Measurements from ENCODE around the gene ADAMTS12. TPM values are rescaled to one million over a fixed set of nuclear protein-coding genes. Genes with fewer than 3 reads are reported as not detected.

Gene ADAMTS12
- polyA plus RNA-seq, 4 donors: 0.37 to 2.8 (median 0.54) TPM; not detected in 1

GRCh38 chr5:33479311-33479710, 412.5 kb downstream of the ADAMTS12 start:
- Histone ChIP-seq H3K36me3 (ENCODE audit: control insufficient read depth in 3 of 3, insufficient read depth in 2 of 3, low read depth in 1 of 3, low read length in 3 of 3) (peaks cover 3 to 11% (median 5%) of the 10 kb centered on the region in 3 donors), H3K27me3 (ENCODE audit: control insufficient read depth in 3 of 3, insufficient read depth in 3 of 3, low read length in 3 of 3) (no peaks in the 10 kb centered on the region), H3K4me3 (ENCODE audit: low read depth in 1 of 3, low read length in 3 of 3) (no peak overlapping the region), H3K27ac (ENCODE audit: low read depth in 1 of 3, low read length in 2 of 3) (no peak overlapping the region), H3K4me1 (ENCODE audit: control insufficient read depth in 3 of 3, insufficient read depth in 2 of 3, low read depth in 1 of 3, low read length in 2 of 3) (no peaks in the 10 kb centered on the region), H3K9me3 (ENCODE audit: control insufficient read depth in 2 of 2, insufficient read depth in 1 of 2, low read depth in 1 of 2, low read length in 1 of 2) (no peaks in the 10 kb centered on the region)
- FAIRE-seq (no peak), DNase-seq (no peak)
- 98% methylated on average over 3 of the region's 3 CpGs for WGBS, 3 donors

- H3K4me3 ChIP-seq (ENCODE audit: low read depth in 1 of 3, low read length in 3 of 3): no peak overlapping the region
- 92 to 100% (median 99%) methylated on average over 2 of the region's 2 CpGs for WGBS, 3 donors
- no peak for DNase-seq
Measured at GRCh38 chr5:33477816-33478215, 414.0 kb downstream of the ADAMTS12 start.

GRCh38 chr5:33476992-33477391, 414.8 kb downstream of the ADAMTS12 start:
- WGBS, 3 donors: 96 to 100% (median 96%) methylated on average over 3 of the region's 3 CpGs

More at GRCh38 chr5:33477816-33478215, 414.0 kb downstream of the ADAMTS12 start:
- H3K27ac ChIP-seq (ENCODE audit: low read depth in 1 of 3, low read length in 2 of 3): no peak overlapping the region
- H3K4me1 ChIP-seq (ENCODE audit: control insufficient read depth in 3 of 3, insufficient read depth in 2 of 3, low read depth in 1 of 3, low read length in 2 of 3): no peaks in the 10 kb centered on the region
- FAIRE-seq: no peak
- no peaks in the 10 kb centered on the region for H3K9me3 ChIP-seq (ENCODE audit: control insufficient read depth in 2 of 2, insufficient read depth in 1 of 2, low read depth in 1 of 2, low read length in 1 of 2)
- H3K36me3 ChIP-seq (ENCODE audit: control insufficient read depth in 3 of 3, insufficient read depth in 2 of 3, low read depth in 1 of 3, low read length in 3 of 3): peaks cover 5 to 13% (median 10%) of the 10 kb centered on the region in 3 donors
- H3K27me3 ChIP-seq (ENCODE audit: control insufficient read depth in 3 of 3, insufficient read depth in 3 of 3, low read length in 3 of 3): no peaks in the 10 kb centered on the region

DNA sequence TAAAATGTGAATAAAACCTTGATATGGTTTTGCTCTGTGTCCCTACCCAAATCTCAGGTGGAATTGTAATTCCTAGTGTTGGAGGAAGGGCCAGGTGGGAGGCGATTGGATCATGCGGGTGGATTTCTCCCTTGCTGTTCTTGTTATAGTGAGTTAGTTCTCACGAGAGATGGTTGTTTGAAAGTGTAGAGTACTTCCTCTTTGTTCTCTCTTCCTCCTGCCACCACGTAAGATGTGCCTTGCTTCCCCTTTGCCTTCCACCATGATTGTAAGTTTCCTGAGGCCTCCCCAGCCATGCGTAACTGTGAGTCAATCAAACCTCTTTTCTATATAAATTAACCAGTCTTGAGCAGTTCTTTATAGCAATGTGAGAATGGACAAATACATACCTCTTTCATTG, 416.1 kb downstream of the ADAMTS12 start:
- Histone ChIP-seq H3K4me3 (ENCODE audit: low read depth in 1 of 3, low read length in 3 of 3) (no peak overlapping the region), H3K36me3 (ENCODE audit: control insufficient read depth in 3 of 3, insufficient read depth in 2 of 3, low read depth in 1 of 3, low read length in 3 of 3) (peaks cover 6 to 24% (median 13%) of the 10 kb centered on the region in 3 donors), H3K27ac (ENCODE audit: low read depth in 1 of 3, low read length in 2 of 3) (no peak overlapping the region), H3K9me3 (ENCODE audit: control insufficient read depth in 2 of 2, insufficient read depth in 1 of 2, low read depth in 1 of 2, low read length in 1 of 2) (no peaks in the 10 kb centered on the region), H3K4me1 (ENCODE audit: control insufficient read depth in 3 of 3, insufficient read depth in 2 of 3, low read depth in 1 of 3, low read length in 2 of 3) (no peaks in the 10 kb centered on the region), H3K27me3 (ENCODE audit: control insufficient read depth in 3 of 3, insufficient read depth in 3 of 3, low read length in 3 of 3) (no peaks in the 10 kb centered on the region)
- DNase-seq (no peak), FAIRE-seq (no peak)
- WGBS, 3 donors: 84 to 98% (median 95%) methylated on average over 5 of the region's 5 CpGs

More at GRCh38 chr5:33476992-33477391, 414.8 kb downstream of the ADAMTS12 start:
- Histone ChIP-seq H3K9me3 (ENCODE audit: control insufficient read depth in 2 of 2, insufficient read depth in 1 of 2, low read depth in 1 of 2, low read length in 1 of 2) (no peaks in the 10 kb centered on the region), H3K27me3 (ENCODE audit: control insufficient read depth in 3 of 3, insufficient read depth in 3 of 3, low read length in 3 of 3) (no peaks in the 10 kb centered on the region), H3K4me3 (ENCODE audit: low read depth in 1 of 3, low read length in 3 of 3) (no peak overlapping the region), H3K27ac (ENCODE audit: low read depth in 1 of 3, low read length in 2 of 3) (no peak overlapping the region), H3K36me3 (ENCODE audit: control insufficient read depth in 3 of 3, insufficient read depth in 2 of 3, low read depth in 1 of 3, low read length in 3 of 3) (peaks cover 5 to 15% (median 10%) of the 10 kb centered on the region in 3 donors), H3K4me1 (ENCODE audit: control insufficient read depth in 3 of 3, insufficient read depth in 2 of 3, low read depth in 1 of 3, low read length in 2 of 3) (no peaks in the 10 kb centered on the region)
- no peak for DNase-seq
- FAIRE-seq: no peak

DNA sequence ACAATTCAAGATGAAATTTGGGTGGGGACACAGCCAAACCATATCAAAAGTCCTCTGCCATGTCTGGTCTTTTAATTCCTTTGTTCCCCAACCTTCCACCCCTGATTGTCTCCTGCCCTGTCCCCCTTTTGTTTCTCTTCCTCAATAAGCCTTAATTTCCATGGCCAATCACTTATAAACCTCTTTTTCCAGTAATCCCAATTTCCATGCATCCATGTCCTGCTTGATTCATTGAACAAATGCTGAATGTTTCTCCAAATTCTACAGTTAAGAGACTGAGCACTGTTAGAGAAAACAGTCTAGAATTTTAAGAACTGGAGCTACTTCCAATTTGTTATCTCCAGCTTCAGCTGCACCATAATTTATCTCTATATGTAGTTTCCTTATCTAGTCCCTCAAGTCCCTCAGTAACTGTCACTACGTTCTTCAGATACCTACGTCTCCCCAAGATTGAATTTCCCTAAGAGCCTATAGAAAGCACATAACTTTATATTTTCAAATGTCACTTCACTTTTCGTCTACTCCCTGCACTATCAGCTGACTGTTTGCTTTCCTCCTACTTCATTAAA, 416.8 kb downstream of the ADAMTS12 start:
- no peak overlapping the region for H3K4me3 ChIP-seq (ENCODE audit: low read depth in 1 of 3, low read length in 3 of 3)
- no peak overlapping the region for H3K27ac ChIP-seq (ENCODE audit: low read depth in 1 of 3, low read length in 2 of 3)
- H3K9me3 ChIP-seq (ENCODE audit: control insufficient read depth in 2 of 2, insufficient read depth in 1 of 2, low read depth in 1 of 2, low read length in 1 of 2): no peaks in the 10 kb centered on the region
- peaks cover 9 to 22% (median 16%) of the 10 kb centered on the region in 3 donors for H3K36me3 ChIP-seq (ENCODE audit: control insufficient read depth in 3 of 3, insufficient read depth in 2 of 3, low read depth in 1 of 3, low read length in 3 of 3)
- H3K27me3 ChIP-seq (ENCODE audit: control insufficient read depth in 3 of 3, insufficient read depth in 3 of 3, low read length in 3 of 3): no peaks in the 10 kb centered on the region
- 95 to 96% (median 95%) methylated on average over 3 of the region's 3 CpGs for WGBS, 3 donors
- no peaks in the 10 kb centered on the region for H3K4me1 ChIP-seq (ENCODE audit: control insufficient read depth in 3 of 3, insufficient read depth in 2 of 3, low read depth in 1 of 3, low read length in 2 of 3)
- FAIRE-seq (no peak), DNase-seq (no peak)

DNA sequence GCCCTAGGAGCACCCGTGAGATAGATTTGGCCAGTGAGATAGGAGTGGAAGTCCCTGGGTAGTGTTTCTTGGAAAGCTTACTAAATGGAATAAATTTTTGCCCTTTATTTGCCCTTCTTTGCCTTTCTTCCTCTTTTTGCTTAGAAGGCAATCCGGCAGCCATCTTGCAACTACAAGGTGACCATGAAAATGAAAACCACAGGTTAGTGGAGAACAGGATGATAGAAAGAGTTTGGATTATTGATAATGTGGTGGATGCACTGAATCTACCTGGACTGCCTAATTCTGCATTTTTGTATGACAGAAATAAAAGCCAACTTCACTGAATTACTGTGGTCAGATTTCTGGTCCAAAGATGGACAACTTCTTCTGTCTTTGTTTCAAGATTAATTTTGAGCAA, 417.8 kb downstream of the ADAMTS12 start:
- Histone ChIP-seq H3K4me1 (ENCODE audit: control insufficient read depth in 3 of 3, insufficient read depth in 2 of 3, low read depth in 1 of 3, low read length in 2 of 3) (no peaks in the 10 kb centered on the region), H3K27me3 (ENCODE audit: control insufficient read depth in 3 of 3, insufficient read depth in 3 of 3, low read length in 3 of 3) (no peaks in the 10 kb centered on the region), H3K9me3 (ENCODE audit: control insufficient read depth in 2 of 2, insufficient read depth in 1 of 2, low read depth in 1 of 2, low read length in 1 of 2) (no peaks in the 10 kb centered on the region), H3K27ac (ENCODE audit: low read depth in 1 of 3, low read length in 2 of 3) (no peak overlapping the region), H3K36me3 (ENCODE audit: control insufficient read depth in 3 of 3, insufficient read depth in 2 of 3, low read depth in 1 of 3, low read length in 3 of 3) (peaks cover 15 to 28% (median 18%) of the 10 kb centered on the region in 3 donors), H3K4me3 (ENCODE audit: low read depth in 1 of 3, low read length in 3 of 3) (no peak overlapping the region)
- FAIRE-seq: no peak
- WGBS, 3 donors: 95 to 100% (median 95%) methylated on average over 2 of the region's 2 CpGs
- DNase-seq: no peak

Other genes with a start within 250 kb of the ADAMTS12 start
- gene RXFP3, start 44.4 kb upstream of the ADAMTS12 start, polyA plus RNA-seq: under 1 TPM in 1 of 4 donors, not detected in 3; 0.03 TPM
- under 1 TPM in 1 of 4 donors, not detected in 3; 0.27 TPM for gene SLC45A2, start 92.7 kb upstream of the ADAMTS12 start, polyA plus RNA-seq
- 100 to 1,000 TPM in 1 of 4 donors, 10 to 100 TPM in 3; 13.0 to 168 (median 22.4) TPM for gene AMACR, start 116.1 kb upstream of the ADAMTS12 start, polyA plus RNA-seq
- gene C1QTNF3, start 151.2 kb upstream of the ADAMTS12 start, polyA plus RNA-seq: 10 to 100 TPM in 1 of 4 donors, 1 to 10 TPM in 2, under 1 TPM in 1; 0.54 to 47.0 (median 3.5) TPM